T-helper 2 cell (primary cell): ENCODE measurements around the gene BANP.
"Not testable (repeated sequence)": the region's sequence is repeated elsewhere in the genome, so short reads cannot be mapped to it uniquely, and the experiment has no call there.

Source experiments
- DNase-seq, 5 experiments: peaks; one replicate each; pipeline versions ENCODE4 v3.0.0 to v3.0.0-alpha.2; 2012 to 2022
- total RNA-seq, 2 donors: gene quantifications; one replicate each; lab custom pipeline; 2026; lab: John Stamatoyannopoulos, UW

Gene BANP, protein sequence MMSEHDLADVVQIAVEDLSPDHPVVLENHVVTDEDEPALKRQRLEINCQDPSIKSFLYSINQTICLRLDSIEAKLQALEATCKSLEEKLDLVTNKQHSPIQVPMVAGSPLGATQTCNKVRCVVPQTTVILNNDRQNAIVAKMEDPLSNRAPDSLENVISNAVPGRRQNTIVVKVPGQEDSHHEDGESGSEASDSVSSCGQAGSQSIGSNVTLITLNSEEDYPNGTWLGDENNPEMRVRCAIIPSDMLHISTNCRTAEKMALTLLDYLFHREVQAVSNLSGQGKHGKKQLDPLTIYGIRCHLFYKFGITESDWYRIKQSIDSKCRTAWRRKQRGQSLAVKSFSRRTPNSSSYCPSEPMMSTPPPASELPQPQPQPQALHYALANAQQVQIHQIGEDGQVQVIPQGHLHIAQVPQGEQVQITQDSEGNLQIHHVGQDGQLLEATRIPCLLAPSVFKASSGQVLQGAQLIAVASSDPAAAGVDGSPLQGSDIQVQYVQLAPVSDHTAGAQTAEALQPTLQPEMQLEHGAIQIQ
- 30.9 to 34.0 reads per million in 2 donors for total RNA-seq

DNA sequence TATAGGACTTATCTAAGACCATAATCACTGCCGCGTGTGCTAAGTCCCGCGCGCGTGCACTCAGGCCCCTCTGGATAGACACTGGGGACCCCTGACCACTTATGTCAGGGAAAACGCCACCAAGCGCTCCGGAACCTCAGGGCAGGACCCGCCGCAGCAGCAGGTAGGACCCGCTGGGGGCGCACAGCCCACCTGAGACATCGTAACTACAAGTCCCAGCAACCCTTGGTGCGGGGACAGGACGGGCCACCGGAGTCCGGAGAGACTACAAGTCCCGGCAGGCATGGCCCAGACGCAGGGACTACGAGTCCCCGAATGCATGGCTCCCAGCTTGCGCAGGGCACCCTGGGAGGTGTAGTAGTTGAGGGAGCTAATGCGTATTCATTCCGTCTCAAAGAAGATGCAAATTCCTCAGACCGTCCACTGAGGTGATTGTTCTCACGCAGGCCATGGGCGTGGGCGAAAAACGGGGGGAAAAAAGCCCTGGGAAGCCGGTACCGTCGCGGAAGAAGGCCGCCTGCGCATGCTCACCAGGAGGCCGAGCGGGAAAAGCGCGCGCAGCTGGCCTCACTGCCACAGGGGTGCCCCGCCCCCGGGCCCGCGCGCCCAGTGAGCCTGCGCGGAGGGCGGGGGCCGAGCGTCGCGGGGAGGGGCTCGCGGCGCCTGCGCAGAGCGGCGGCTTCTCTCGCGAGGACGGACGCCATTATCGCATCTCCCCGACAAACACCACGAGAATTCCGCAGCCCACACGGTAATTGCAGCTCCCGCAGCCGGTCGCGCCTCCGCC, at the start of gene BANP:
TSS of gene BANP (plus strand) at position 670 of the 787 bp plus-strand sequence. CDS start 23,682 bp downstream, outside the sequence.
- peak; percentile 88 to 100 (median 97) for DNase-seq

DNA sequence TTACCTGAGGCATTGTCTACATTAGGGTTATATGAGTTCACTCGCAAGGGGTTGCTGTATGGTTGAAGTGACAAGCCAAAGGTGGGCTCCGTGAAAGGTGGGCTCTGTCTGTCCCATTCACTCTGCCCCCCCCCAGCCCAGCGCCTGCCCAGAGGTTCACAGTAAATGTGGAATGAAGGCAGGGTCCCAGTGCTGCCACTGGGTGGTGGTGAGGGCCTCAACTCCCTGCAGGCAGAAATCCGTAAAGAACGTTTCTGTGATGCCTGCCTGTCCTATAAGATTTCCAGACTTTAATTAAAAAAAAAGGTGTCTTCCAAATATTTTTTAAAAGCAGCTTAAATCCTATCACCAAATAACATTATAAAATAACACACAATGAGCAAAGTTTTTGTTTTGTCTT, 46.3 kb upstream of the BANP start:
- not testable (repeated sequence) for DNase-seq

DNA sequence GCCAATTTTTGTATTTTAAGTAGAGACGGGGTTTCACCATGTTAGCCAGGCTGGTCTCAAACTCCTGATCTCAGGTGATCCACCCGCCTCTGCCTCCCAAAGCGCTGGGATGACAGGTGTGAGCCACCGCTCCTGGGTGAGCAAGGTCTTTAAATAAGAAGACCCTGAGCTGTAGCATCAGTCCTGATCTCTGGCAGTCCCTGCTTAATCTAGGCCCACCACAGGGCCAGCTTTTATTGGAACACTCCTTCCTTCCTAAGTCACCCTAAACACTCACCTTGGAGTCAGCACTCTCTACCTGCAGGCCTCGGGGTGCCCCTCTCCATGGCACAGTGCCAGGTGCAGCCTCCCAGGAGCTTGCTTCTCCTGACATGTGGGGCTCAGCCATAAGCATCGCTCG, 45.7 kb upstream of the BANP start:
- not testable (repeated sequence) for DNase-seq

DNA sequence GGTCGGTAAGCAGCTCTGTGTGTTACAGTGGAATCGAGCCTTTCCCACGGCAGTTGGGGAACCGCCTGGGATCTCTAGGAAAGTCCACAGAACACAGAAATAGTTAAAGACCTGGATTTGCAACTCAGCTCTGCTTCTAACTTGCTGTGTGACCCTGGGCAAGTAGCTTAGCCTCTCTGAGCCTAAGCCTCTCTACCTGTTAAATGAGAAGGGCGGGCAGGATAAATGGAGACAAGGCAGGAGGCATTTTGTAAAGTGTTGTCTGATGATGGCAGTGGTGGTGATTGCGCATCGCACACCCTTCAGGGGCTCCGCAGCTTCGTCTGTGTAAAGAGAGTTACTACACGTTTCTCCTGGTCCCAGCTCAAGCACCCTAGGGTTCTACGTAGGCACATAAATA, 43.1 kb upstream of the BANP start:
- not testable (repeated sequence) for DNase-seq

DNA sequence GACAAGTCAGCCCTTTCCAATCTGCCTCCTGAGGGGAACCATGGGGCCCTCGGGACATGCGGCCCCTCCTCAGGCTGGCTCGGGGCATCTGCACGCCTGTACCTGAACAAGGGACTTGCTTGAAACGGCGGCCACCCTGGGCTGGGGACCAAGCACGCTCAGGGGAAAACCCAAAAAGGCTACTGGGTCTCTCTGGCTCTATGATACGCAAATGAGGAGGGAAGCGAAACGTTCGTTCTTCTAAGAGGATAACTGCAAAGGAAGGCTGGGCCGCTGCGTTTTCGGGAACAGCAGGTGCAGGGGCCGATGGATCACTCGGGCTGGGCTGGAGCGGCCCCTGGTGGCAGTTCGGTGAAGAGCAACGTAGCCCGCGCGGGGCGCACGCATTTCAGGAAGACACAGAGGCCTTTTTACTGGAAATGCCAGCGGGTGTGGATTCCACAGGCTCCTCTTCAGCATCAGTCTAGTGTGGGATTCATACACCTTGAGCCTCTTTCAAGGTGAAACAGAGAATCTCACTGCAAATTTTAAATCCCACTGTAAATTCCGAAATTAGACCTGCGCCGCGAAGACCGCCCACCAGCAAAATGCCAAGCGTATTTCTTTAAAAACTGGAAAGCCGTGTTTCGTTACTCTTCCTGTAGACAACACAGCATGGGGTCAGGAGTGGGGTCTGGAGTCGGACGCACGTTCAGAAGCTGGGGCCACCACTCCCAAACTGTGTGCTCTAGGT, 41.9 kb upstream of the BANP start:
- peak; percentile 59 to 82 (median 62) for DNase-seq

DNA sequence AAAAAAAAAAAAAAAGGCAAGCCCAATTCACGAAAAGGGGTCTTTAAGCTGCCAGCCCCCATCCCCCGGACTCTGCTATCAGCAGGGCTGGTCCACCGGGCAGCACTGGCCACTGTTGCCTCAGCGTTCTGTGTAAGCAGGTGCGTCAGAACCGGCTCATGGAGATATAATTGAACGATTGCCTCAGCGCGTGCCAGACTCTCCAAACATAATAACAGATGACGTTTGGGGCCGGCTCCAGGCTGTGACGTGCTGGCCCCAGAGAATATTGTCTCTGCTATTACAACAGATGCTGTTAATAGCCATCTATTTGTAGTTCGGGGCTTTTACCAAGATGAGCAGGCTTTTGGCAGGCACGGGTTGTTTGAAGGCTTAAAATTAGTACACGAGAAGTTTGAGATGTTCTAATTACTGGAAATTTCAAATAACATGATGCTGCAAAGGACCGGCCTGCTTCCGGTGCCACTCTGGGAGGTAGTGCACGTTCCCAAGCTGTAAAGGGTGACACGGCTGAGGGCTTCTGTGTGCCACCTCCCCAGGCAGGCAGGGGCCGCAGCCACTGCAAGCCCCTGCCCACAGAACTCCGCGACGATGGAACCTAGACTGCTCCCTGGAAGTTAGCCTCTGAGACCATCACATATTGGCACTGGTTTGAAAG, 40.0 kb upstream of the BANP start:
- DNase-seq: not testable (repeated sequence)

DNA sequence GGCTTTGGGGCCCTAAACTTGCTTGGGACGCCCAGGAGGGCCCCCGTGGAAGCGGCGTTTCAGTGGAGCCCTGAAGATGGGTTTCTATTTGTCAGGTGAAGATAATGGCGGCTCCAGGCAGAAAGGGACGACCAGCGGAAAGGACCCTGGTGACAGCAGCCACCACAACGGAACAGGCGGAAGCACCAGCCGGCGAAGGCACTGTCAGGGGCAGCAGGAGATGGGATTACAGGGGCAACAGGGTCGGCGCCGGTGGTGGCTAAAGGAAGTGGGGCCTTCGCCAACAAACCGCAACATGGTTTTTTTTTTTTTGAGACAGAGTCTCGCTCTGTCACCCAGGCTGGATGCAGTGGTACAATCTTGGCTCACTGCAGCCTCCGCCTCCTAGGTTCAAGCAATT, 38.5 kb upstream of the BANP start:
- not testable (repeated sequence) for DNase-seq

DNA sequence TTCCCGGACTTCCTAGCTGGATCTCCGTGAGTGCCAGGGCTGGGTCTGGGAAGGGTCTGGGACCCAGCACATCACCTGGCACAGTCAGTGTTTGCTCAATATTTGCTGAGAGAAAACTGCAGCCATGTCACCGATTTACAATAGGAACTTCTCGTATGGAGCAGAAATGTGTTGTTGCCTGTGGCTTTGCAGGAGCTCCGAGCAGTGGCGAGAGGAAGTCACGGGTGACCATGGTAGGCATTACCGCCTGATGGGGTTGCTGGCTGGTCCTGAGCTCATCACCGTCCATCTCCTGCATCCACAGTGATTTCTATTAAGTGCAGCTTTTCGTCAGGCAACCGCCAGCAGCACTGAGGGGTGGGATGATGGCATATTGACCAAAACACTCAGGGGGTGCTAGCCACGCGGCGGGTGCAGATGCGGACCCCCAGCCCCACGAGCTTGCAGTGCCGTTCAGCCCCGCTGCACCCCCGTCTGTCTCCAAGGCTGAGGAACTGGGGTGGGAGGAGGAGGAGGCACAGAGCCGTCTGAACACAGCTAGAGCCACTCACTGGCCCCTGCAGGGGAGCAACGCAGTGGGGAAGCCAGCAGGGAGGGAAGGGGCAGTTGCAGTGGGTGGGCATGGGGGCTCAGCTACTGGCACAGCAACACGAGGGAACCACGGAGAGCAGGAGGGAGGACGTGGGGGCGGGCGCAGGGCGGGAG, 37.1 kb upstream of the BANP start:
- not testable (repeated sequence) for DNase-seq

DNA sequence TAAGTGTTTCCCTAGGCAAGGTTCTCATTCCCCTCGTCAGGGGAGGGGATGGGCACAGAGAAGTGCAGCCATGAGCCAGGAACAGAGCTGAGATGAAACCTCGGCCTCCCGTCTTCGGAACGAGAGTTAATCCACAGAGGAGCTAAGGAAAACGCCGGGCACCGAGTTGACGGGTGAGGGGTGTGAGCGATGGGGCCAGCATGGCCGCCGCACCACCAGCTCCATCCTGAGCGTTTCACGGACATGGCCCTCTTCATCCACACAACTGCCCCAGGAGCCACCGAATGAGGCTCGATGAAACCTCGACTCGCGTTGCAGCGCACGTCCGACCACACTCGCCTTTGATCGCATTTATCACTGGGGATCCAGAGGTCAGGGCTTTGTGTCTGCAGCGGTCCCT, 36.4 kb upstream of the BANP start:
- no peak for DNase-seq

DNA sequence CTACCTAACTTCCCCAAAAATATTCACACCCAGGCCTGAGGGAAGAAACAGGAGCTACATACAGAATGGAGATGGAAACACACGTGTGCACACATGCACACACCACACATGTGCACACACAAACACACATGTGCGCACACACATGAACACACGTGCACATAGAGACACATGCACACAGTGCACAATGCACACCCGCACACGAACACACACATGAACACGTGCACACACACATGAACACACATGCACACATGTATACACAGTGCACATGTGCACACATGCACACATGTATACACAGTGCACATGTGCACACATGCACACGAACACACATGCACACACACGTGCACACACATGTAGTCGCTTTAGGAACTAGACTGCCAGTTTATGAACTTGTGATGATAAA, 33.7 kb upstream of the BANP start:
- no peak for DNase-seq

DNA sequence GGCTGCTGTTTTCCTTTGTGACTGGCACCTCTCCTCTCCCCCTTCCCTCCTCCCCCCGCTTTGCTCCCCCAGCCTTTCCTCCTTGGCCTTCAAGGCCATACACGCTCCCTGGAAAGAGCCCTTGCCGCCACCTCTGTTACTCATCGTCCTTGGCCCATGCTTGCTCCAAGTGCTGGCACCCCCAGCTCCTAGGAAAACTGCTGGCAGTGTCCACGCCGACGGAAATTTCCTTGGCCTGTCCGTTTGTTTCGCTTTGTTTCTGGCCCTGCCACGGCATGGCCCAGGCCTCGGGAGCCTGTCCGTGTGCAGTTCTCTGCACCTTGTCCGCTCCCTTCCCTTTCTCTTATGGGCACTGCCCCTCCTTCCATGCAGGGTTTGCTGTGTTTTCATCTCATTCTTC, 32.9 kb upstream of the BANP start:
- no peak for DNase-seq

DNA sequence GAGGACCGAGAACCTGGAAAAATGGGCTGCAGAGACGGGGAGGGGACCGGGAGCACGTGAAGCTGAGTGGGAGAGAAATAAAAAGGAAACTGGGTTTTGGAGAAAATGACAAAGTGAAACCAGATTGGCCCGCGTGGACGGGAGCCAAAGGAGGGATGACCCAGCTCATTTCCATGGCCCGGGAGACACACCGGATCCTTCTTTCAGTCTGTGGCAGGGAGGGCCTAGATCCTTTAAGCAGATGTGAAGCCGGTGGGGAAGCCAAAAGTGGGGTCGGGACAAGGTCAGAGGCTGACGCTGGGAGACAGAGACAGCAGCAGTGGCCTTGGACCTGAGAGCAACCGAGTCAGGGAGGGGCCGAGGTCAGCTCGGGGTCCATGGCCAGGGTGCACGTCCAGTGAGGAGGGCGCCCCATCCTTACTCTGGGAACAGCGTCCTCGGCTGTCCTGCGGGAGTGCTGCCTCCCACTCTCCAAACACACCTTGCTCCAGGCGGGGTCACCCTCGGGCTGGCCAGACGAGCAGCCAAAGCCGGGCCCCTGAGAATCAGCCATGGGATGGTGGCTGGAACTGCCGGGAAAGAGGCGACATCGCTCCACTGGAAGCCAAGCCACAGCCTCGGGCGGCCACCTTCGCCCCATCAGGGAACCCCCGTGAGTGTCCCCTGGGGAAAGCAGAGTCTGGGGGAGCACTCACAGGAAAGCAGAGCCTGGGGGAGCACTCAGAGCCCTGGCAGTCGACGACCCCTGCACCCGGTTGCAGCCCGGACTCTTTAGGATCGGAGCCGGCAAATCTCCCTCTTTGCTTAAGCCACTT, 32.2 kb upstream of the BANP start:
- no peak for DNase-seq

DNA sequence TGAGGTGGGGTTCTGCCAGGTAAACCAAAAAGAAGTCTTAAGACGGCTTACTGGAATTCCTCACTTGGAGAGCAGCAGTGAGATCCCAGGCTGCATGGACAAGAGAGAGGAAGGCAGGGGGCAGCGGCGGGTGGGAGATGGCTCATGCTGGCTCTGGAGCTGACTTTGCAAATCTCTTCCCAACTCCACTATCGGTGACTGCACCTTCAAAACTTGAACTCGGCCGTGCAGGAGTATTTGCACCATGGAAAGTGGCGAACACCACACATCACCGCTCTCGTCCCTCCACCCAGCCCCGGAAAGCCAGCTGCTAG, 31.6 kb upstream of the BANP start:
- DNase-seq: no peak

DNA sequence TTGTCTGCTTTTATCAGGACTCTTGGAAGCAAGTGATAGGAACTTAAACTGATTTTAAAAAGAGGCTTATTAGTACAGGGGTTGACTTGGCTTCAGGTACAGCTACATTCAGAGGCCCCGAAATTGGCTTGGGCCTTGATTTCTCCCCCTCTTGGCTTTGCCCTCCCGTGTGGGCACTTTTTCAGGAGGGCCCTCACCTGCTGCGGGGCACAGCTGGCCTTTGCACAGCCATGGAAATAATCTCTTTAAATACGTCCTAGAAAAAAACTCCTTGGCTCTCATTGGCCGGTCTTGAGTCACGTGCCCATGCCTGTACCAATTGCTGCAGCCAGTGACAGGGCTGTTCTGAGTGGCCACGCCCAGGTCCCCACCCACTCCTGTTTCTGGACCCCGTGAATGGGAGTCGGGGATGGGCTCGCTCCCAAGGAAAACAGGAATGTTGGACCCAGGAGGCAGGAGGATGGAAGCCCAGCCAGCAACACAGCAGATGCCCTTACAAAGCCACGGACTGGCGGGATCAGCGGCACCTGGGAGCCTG, 29.9 kb upstream of the BANP start:
- no peak for DNase-seq

DNA sequence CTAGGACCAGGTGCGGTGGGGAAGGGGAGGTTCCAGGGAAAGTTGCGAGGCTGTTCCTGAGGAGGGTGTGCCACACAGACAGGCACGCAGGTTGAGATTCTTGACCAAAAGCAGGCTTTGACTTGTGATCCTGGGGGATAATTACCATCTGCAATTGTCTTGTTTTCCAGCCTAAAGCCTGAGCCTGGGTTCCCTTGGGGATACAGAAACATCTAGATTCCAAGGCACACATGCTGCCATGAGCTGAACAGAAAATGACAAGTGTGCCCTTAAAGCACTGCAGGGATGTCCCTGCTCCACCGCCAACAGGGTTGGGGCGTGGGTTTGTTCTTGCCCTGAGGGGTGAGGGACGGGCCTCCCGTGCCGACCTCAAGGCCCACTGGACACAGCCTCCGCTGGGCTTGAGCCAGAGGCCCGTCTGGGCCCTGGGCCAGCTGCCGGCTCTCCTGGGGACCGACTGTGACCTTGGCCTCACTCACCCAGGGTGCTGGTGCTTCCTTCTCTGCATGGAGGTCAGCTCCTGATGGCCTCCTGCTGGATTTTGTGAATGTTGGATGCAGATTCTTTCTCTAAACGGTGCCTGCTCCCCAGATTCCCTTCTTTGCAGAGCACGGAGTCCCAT, 28.9 kb upstream of the BANP start:
- DNase-seq: no peak

DNA sequence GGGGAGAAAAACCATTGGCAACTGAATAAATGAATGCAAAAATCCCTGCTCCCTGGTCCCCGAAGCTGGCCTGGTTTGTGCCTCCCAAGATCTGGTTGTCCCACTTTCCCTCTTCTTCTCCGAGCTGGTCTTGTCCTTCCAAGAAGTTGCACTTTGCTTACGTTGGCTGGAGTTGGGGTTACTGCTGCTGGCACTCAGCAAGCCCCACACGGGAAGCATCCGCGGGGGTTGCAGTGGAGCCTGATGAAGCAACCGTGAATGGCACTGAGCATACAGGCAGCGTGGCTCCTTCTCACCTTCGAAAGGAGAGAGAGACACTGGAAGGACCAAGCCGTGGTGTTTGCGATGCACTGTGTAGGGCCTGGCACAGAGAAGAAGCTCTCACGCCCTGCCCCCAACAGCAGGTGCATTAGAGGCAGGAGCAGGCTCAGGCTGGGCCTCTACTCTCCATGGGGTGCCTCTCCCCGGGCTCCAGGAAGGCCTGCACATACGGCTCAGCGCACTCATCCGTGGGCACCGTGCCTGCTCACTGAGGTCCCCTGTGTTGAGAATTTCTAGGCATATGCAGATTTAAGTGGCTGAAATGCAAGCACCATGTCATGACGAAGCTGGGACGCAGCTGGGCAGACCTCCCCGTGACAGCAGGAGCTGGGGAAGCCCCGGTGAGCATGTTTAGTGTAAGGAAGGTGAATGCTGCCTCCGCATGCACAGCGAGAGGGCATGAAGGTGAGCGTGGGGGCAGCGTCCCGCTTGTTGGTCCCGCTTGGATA, 27.0 kb upstream of the BANP start:
- DNase-seq: no peak

DNA sequence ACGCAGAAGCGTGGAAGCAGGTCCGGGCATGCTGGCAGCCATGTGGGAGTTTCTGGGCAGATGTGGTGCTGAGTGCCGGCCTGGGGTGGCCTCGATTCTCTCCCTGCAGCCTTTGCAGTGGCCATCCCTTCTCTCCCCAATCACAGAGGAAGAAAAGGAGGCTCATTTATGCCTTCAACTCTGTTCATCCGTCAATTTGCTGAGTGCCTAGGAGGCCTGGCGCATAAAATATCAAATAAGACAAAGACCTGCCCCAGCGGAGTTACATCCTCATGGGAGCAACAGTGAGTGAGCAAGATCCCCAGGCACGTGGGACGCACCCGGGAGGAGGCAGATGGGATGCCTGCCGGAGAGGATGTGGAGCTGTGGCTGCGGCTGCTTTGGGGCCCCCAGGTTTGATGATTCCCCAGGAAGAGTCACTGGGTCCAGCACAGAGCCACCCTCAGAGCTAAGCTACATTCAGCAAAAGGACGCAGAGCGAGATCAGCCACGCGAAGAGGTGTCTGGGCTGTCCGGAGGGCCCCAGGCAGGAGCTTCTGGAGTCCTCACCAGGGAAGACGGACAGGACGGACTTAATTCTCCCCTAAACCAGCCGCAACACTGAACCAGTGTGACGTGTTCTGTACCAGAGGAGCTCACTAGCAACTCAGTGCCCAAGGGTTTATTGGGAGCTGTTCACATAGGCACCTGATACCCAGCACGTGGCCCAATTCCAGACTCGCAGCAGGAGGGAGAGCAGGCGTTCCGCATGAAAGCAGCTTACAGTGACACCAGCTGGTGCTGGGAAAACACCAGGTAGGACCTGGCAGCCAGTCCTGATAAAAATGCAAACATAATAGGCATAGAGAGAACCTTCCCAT, 26.2 kb upstream of the BANP start:
- DNase-seq: no peak
